HG02938 (cell line): ENCODE data around the gene RBM28.

Experiments used
- ATAC-seq: cut with Tn5 transposase; IDR thresholded peaks from one replicate; pipeline ENCODE4 v1.9.1; 2021; ENCODE audit warnings: mild to moderate bottlenecking, moderate library complexity; ENCODE audit not compliant: unreplicated experiment

The RBM28 gene, protein sequence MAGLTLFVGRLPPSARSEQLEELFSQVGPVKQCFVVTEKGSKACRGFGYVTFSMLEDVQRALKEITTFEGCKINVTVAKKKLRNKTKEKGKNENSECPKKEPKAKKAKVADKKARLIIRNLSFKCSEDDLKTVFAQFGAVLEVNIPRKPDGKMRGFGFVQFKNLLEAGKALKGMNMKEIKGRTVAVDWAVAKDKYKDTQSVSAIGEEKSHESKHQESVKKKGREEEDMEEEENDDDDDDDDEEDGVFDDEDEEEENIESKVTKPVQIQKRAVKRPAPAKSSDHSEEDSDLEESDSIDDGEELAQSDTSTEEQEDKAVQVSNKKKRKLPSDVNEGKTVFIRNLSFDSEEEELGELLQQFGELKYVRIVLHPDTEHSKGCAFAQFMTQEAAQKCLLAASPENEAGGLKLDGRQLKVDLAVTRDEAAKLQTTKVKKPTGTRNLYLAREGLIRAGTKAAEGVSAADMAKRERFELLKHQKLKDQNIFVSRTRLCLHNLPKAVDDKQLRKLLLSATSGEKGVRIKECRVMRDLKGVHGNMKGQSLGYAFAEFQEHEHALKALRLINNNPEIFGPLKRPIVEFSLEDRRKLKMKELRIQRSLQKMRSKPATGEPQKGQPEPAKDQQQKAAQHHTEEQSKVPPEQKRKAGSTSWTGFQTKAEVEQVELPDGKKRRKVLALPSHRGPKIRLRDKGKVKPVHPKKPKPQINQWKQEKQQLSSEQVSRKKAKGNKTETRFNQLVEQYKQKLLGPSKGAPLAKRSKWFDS

DNA sequence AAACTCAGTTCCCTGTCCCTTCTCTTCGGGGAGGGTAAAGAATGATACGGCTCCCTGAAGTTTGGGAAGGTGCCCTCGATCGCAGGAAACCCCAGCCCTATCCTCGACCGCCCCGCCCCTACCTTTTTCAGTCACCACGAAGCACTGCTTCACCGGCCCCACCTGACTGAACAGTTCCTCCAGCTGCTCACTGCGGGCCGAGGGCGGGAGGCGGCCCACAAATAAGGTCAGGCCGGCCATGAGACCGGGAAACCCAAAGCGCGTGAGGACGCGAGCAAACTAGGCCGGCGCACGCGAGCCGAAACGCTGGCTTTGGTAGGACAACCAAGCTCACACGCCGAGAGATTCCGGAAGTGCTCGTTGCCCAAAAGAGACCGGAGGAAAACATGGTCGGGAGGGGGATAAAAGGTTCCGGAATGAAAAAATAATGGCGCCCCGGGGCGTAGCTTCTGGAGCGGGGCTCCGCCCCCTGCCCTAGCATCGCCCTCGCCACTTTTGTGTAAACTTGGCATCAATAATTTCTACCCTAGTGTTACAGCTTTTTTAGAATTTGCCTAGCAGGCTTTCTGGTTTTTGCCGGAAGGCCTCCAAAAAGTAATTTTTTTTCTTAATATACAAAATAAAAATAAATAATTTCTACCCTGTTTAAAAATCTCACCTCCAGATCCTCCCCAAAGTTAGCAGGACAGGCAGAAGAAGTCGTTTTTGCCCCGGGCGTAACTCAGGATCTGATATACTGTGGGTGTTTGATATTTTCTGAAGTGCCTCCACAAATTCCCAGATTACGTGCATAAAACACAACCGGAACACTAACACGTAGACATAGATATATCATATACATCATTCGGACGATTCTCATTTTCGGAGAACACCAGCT, at the start of gene RBM28:
TSS of gene RBM28 (minus strand) at position 355 of the 877 bp plus-strand sequence. CDS start at position 240, 115 bp downstream.
- peak; percentile 92 for ATAC-seq

DNA sequence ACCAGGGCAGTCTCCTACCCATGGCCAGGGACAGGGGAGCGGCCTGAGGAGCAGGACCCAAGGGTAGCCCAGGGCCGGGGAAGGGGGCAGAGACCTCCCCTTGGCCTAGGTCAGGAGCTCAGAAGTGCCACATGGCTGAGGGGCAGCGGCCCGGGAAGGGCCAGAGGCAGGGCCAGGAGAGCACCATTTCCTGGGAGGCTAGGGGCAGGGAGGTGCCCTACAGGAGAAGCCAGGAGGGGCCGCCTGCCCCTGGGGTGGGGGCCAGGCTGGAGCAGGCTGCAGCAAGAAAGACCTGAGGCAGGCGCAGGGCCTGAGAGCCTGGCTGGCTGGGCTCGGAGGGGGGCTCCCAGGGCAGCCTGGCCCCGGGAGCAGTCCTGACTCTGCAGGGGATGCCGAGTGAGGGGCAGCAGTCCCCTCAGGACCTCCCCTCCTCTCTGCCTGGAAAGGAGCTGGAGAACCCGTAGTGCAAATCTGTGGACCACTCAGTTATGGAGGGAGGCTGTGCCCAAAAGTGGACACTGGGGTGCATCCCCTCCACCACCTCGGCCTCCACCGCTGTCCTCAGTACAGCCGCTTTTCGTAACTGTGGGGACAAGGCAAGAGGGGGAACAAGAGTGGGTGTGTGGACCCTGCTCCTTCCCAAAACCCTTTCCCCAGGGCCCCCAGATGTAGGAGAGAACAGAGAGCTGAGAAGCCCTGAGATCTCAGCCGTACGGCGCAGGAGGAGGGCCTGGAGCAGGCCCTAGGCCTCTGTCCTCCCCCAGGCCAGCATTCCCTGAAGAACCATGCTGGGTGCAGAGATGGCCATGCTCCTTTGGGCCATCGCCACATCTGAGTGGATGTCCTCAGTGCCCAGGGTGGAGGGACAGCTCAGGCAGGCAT, 49.0 kb upstream of the RBM28 start:
- no peak for ATAC-seq

DNA sequence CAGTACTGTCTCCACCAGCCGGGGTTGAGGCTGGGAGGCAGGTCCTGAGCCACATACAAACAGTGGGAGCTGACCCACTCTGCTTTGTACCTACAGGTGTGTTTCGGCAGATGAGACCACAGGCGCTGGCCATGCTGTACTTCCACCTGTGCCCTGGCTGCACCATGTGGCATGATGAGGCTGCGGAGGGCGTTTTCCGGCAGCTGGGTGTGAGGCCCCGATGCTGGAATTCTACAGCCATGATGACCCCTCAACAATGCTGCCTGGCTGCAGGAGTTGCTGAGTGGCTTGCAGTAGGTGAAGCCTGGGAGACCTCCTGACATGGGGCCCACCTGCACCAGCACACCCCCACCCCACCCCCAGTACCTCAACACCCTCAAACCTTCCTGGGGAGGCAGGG, 48.1 kb upstream of the RBM28 start:
- ATAC-seq: no peak

DNA sequence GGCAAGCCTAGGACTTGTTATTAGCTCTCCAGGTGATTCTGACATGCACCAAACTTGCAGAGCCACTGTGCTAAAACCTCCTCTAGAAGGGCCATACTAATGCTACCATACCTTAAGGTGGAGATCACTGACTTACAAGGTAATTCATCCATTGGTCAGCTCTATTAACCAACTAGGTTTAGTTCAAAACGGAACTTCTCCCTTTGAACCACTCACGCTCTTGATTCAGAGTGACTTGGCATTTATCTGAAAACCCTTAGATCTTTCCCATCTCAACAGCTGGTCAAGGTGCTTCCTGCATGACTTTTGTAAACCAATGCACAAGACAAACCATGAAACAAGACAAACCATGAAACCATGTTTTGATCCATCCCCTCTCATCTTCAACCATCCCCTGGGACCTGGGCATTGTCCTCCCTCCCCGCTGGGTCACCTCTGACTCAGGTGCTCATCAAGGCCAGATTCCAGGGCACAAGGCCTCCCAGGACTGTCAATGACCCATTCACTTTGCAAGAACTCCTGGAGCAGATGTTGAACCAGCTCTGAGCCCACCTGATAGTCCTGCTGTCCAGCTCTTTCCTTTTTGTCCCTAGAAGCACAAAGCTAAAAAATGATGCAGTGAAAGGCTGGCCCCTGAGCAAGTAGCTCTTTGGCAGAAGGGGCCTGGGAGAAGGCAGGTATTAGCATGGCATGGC, 47.3 kb upstream of the RBM28 start:
- ATAC-seq: no peak

DNA sequence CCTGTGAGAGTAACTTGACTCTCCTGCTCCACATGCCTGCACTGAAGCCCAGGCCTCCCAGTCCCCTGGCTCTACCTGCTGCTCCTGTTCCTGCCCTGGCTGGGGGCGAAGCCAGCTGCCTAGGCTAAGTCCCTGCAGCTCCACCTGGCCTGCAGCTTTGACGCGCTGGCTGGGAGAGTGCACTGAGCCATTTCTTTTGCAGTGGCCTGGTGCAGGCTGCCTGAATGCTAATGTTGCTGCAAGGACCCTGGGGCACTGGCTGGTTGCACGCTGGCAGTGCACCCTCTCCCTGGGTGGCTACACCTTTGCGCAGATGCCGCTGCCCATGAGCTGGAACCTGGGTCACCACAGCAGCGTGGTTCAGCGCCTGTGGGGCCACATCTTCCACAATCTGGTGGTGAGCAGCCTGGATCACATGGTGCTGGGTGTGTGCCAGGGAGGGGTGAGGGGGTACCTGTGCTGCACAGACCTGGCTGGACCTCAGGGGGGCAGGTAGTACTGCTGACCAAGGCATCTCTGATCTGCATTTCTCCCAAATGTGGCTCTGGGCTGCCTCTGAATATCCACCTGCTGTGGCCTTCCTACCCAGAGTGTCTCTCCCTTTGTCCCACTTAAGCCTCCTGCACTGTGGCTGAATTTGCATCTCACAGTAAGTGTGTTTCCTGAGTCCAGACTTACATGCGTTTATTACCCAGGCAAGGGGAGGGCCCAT, 46.1 kb upstream of the RBM28 start:
- ATAC-seq: no peak

DNA sequence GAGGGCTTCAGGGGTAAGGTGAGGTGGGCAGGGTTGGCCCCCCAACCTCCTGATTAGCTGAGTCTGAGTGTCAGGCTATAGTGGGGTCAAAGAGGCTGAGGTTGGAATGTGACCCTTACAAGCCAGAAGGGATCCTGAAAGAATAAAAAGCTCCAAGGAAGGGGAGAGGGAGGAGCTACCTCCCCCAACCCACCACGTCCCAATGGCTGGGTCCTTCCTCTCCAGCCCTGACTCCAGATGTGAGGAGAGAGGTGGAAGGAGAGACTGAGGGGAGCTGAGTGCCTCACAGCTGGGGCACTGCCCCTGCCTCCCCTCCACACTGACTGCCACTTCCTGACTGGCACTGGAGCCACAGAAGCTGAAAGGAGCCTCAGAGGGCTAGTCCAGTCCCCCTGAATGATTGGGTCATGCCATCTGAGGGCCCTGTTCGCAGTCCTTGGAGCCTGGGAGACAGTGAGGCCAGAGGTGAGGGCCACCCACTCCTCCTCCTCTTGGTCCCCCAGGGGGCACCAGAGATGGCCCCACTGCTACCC, 45.4 kb upstream of the RBM28 start:
- ATAC-seq: no peak

DNA sequence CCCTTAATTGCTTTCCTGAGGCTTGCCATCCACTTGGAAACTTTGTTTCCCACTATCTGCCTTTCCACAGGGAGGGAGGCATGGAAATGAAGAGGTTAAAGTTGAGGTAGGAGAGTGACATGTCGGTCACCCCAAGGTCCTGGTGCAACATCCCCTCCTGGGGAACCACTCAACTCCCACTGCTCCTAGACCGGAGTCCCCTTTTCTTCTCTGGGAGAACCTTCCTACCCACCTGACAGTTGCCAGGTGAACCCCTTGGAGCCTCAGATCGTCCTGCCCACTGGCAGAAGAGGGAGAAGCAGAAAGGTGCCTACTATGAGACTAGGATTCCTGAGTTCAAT, 44.4 kb upstream of the RBM28 start:
- ATAC-seq: no peak

DNA sequence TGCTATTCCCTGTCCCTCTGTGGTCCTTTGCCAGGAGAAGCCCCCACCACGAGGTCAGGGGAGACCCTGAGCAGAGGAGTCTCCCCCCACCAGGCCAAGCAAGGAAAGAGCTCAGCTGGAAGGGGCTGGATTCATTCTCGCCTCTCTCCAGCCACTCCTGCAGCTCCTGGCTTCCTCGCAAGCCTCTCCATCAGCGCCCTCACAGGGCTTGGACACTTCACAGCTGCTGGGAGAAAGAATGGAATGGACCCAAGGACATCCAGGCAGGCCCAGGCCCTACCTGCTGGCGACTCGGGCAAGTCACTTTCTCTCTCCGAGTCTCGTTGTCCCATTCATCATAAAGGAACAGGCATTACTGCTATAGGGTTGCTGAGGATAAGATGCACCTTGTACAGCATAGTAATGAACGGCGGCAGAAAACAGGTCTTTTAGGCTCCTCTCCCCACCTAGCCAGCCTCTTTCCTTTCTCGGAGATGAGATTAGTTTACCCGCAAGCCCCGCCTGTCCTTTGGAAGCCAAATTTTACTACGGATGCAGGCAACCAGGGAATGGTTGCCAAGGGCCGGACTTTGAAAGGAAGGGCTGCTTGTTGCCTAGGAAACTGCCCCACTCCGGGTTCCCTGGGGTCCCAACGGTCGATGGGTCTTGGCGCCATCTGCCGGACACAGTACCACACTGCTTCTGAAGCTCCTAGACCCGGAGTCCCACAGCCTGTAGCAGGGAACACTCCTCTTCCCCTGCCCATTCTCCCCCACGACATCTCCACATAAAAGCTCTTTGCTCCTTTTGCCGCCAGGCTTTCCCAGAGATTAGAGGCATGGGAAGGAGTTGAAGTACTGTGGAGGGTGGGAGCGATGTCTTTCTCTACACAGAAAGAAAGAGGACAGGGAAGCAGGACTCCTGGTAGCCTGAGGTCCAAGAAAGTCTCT, 43.8 kb upstream of the RBM28 start:
- peak; percentile 79 for ATAC-seq

DNA sequence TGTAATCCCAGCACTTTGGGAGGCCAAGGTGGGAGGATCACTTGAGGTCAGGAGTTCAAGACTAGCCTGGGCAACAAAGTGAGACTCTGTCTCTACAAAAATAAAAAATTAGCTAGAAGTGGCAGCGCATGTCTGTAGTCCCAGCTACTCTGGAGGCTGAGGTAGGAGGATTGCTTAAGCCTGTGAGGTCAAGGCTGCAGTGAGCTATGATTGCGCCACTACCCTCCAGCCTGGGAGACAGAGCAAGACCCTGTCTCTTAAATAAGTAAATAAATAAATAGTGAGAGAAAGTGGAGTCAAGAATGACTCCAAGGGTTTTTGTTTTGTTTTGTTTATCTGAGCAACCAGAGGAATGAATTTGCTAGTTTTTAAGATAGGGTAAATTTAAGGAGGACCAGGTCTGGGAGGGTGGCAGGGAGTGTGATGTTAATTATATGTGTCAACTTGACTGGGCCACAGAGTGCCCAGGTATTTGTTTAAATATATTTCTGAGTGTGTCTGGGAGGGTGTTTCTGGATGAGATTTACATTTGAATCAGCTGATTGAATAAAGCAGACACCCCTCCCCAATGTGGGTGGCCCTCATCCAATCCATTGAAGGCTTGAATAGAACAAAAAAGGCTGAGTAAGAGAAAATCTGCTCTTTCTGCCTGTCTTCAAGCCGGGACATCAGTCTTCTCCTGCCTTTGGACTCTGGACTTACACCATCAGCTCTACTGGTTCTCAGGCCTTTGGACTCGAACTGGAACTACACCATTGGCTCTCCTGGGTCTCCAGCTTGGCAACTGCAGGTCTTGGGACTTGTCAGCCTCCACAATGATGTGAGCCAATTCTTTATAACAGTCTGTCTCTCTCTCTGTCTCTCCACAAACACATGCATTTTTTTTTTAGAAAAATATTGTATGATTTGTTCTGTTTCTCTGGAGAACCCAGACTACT, 42.5 kb upstream of the RBM28 start:
- ATAC-seq: no peak

DNA sequence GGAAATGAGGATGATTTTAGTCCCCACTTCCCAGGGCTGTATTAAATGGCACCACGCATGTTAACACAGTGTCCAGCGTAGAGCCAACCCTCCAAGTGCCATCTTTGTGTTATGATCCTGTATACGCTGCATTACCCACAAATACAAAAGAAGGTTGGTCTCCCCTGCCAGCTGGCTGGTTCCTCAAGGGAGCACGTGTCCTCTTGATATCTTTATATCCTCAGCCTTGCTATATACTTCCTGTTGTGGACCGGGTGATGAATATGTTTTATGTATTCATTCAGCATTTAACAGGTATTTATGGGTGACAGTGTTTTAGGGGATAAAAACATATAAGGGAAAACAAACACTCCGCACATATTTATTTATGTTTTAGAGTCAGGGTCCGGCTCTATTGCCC, 41.0 kb upstream of the RBM28 start:
- no peak for ATAC-seq

DNA sequence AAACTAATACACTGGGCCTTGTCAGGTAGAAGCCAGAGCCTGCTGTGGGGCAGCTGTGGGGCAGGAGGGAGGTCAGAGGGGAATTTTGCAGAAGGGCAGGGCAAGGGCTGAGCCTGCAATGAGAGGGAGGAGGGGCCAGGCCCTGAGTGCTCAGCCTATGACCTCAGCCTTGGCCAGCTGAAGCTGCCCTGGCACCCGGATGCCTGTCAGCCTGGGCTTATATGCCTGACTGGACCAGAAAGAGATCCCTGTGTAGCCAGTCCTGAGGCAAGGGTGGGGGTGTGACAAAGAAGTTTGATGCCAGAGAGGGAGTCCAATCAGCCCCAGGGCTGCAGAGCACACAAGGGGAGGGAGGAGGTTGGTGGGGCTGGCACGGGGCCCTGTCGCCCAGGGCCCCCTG, 40.1 kb upstream of the RBM28 start:
- no peak for ATAC-seq

DNA sequence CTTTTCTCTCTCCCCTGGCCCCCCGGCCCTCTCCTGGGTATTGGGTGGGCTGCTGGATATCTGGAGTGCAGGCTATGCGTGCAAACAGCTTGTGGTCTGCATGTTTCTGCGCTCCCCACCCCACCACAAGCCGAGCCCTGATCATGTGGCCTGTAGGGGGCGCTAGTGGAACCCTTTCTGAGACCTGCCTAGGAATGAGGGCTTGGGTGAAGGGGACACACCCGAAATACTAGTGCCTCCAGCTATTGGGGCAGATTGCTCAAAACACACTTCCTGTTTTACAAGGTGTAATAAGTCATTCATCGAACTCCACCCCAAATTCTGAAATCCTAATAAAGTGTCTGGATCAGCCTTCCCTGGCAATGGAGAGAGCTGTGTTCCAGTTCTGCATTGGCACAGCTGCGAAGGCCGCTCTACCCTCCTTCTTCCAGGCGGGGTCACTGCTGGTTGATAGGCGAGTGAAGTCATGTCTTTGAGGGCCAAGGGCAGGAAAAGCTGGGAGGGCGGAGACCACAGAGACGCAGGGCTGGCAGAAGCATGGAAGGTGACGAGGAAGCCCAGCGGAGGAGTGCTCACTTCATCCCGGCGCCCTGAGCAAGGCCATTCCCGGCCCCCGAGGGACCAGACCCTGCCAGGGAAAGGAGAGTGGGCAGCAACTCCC, 37.6 kb upstream of the RBM28 start:
- no peak for ATAC-seq

DNA sequence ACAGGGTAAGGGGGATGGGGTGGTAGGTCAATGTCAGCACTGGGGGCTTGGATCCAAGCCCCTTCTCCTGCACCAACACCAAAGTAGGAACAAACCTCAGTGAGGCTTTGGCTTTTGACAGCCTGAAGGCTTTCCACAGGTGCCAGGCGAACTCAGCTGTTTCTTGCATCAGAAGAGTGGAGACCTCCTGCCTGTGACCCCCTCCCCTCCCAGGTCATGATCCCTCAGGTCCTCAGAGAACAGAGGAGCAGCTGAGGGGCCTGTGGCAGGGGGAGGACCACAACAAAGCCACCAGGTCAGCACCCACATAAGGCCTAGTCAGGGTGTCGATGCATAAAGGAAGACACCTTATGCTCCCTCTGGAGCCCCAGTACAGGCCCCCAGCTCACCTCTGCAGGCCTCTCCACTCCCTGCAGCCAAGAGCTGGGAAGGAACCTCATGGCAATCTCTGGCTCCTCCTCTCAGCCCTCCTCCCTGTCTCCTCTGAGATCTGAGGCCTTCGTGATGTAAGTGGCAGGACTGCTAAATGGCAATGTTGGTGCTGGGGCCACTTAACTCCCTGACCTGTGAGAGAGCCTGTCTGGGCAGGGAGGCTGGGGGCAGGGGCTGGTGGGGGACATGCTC, 36.9 kb upstream of the RBM28 start:
- no peak for ATAC-seq

DNA sequence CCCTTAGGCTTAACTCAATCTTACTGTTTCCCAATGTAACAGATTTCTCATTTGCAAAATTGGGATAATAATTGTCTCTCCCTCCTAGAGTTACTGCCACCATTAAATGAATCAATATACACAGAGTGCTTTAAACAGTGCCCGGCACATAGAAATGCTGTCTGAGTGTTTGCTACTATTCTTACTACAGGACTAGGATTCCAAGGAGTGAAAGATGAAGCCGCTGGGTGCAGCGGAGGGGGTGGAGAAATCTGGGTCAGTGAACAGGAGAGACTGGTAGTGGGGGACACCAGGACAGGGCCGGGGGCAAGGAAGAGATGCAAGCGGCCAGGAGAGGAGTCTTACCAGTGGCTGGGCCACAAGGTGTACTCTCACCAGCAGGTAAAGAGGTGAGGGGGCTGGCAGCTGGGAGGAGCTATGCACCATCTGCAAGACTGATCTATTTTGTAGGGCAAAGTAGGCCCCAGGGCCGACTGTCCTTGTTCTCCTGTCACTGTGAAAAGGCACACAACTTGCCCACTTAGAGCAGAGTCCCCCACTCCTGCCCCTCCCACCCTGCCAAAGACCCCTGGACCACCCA, 36.3 kb upstream of the RBM28 start:
- ATAC-seq: no peak

DNA sequence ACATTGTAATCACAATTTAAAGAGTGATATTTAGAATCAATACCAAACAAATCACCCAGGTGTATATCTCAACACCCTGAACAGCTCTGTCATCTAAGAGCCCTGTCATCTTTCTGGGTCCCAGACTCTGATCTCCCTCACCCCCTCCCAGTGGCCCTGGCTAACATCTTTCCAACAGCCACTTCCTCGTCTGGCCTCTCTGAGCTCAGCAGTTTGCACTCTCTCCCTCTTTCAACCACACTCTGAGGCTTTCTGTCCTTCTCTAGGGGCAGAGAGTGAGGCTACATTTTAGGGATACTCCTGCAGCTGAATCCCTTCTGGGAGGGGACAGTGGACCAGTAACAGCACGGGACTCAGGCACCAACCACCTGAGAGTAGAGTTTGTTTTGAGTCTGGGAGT, 34.9 kb upstream of the RBM28 start:
- ATAC-seq: no peak
